Measurements from ENCODE around the gene IVL.

The IVL gene

DNA sequence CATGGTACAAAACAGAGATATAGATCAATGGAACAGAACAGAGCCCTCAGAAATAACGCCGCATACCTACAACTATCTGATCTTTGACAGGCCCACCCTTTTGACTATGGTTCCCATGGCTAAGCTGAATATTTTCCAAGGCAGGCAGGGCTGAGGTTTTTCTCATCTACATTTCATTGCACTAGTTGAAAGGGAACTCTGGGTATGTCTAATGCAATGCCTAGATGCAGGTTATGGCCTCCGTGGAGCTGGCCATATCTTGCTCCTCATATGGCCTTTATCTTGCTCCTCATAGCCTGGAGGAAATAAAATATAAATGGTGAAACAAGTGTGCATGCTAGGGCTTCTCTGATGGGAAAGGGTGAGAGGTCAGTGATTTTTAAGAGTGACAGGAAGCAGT lies 49.2 kb downstream of the IVL start:
- no peak for DNase-seq

DNA sequence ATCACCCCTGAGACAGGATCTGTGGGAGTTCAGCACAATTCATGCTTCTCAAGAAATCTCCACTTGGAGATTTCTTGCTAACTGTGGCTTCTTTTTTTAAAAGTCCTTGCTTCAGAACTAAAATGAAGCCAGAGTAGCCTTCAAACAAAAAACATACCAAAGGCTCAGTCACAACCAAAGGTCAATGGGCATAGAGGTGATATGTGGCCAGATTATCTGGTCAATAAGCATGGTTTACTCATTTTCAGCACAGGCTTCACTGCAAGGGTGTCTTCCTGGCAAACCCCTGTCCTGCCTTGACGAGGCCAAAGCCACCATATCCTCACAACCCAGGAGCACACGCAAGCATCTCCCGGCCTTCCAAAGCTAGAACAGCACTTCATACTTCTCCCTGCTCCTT lies 50.9 kb downstream of the IVL start:
- DNase-seq = no peak

DNA sequence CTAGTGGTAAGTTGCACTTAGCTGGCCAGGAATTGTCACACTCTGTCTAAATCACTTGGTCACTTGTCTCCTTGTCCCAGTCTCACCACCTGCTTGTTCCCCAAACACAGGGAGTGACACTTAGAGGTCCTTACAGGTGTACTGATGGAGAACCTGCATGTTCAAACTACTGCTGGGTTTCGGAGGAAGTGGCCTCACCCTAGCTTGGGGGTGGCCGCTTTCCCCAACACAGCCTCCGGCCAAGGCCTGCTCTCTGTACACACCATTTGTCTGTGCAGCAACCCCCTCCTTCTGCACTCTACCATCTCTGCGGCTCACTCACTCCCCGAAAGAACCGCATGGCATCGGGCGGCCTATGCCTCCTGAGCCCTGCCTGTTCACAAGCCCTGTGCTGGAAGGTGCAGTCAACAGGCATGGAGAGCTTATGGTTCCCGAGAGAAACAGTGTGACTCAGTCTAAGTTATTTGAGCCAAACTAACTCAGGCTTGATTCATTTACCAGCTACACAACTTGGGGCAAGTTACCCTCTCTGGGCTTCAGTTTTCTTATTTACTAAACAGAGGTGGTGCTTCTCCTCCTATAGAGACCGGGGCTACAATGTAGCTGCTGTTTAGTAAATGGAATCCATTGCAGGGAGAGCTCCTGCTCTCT lies 51.6 kb downstream of the IVL start:
- peak; percentile 83 for DNase-seq

DNA sequence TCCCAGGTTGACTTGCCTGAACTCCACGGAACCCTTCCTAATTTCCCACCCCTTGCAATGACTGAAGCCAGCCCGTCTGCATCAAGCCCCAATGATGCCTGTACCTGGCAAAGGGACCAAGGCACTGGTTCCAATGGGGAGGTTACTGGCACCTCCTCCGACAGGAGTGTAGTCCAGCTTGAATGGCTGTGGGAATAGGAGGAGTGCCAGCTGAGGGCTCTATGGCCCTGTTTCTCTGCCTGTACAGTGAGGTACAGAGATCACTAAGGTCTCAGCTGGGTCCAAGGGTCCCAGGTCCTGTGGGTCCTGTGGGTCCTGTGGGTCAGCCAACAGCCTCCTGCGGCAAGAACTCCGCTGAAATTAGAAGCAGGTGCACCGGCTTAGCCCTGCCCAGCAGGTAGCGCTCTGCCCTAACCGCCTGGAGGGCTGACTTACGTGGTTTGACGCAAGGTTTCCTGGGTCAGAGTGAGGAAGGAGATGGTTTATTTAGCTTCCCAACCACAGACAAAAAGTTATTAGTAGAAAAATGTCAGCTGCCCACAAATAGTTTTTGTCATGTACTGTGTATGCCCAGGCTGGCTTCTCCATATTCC lies 52.2 kb downstream of the IVL start:
- DNase-seq = no peak

All from DMS79 treated with DMSO at 0.1 percent for 48 hours (cell line).